Measurements from ENCODE around the gene ICE1.

ICE1 gene

DNA sequence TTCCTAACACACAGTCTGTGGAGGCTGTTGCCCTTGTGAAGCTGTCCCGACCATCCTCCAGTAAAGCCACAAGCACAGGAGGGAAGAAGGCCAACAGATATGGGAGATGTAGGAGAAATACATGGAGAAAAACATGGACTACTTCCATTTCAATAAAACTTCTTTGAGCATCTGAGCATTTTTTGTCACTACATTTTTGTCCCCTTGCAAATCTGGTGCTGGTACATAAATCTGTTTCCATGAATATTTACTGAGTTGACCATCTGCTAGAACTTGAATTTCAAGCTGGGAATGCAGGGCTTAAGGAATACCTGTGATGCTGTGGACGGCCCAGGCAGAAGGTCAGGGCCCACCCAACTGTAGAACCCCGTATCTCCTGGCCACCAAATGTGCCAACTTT, 43.9 kb upstream of the ICE1 start:
- POLR2A ChIA-PET (ENCODE audit: low non-redundant PET) = no interaction called here
- CTCF ChIA-PET = no interaction called here

DNA sequence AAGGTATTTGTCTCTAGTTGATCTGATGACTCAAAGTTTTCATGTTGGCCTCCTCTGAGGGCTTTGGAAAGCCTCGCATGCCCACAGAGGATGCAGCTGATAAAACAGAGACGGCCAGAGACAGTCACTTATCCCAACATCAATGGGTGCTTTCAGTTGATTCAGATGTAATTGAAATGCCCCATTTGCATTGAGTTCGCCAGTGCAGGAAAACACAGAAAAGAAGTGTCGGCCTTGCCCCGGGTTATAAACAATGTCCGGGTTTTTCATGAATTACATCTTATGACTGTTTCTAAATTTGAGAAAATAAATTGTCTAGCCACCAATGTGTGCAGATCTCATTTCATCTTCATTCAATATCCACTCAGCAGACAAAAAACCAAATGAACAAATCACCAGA, 42.2 kb upstream of the ICE1 start:
- TF ChIP-seq, protein P1, sequence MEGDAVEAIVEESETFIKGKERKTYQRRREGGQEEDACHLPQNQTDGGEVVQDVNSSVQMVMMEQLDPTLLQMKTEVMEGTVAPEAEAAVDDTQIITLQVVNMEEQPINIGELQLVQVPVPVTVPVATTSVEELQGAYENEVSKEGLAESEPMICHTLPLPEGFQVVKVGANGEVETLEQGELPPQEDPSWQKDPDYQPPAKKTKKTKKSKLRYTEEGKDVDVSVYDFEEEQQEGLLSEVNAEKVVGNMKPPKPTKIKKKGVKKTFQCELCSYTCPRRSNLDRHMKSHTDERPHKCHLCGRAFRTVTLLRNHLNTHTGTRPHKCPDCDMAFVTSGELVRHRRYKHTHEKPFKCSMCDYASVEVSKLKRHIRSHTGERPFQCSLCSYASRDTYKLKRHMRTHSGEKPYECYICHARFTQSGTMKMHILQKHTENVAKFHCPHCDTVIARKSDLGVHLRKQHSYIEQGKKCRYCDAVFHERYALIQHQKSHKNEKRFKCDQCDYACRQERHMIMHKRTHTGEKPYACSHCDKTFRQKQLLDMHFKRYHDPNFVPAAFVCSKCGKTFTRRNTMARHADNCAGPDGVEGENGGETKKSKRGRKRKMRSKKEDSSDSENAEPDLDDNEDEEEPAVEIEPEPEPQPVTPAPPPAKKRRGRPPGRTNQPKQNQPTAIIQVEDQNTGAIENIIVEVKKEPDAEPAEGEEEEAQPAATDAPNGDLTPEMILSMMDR (conservative IDR thresholded peaks at IDR 0.05; ENCODE audit: low read depth) = no peak
- H3K27ac ChIP-seq = no peak overlapping the region
- no peak for DNase-seq (ENCODE audit: low spot score)
- CTCF ChIA-PET = no interaction called here
- POLR2A ChIA-PET (ENCODE audit: low non-redundant PET) = no interaction called here

More for the DNA sequence above, 43.9 kb upstream of the ICE1 start:
- TF ChIP-seq, protein P1 (conservative IDR thresholded peaks at IDR 0.05; ENCODE audit: low read depth) = no peak
- no peak overlapping the region for H3K27ac ChIP-seq
- no peak for DNase-seq (ENCODE audit: low spot score)

DNA sequence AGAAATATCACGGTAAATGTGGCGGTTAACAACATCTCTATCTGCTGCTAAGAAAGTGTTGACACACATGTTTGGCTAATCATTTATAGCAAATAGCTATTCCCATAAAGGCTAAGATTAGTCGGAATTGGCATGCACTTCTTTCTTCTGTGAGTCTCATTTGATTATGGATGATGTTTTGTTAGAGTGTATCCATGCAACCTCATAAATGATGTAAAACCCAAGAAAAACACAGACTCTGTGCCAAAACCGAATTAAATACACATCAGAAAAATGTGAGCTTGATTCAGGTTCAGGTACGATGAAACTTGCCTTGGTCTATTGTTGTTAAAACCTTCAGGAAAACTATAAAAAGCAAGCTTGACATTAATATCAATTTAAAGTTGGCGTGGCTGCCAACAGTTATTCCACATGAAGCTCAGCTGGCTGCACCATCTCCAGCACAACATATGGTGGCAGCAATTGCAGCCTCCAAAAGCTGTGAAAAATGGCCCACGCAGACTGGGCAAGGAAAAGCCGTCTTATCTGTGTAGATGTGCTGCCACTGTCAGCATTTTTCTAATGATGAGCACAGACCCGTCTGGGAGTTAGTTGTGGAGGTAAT, 41.1 kb upstream of the ICE1 start:
- DNase-seq (ENCODE audit: low spot score) = no peak
- TF ChIP-seq, protein P1 (conservative IDR thresholded peaks at IDR 0.05; ENCODE audit: low read depth) = no peak
- POLR2A ChIA-PET (ENCODE audit: low non-redundant PET) = no interaction called here
- no peak overlapping the region for H3K27ac ChIP-seq
- CTCF ChIA-PET = no interaction called here

DNA sequence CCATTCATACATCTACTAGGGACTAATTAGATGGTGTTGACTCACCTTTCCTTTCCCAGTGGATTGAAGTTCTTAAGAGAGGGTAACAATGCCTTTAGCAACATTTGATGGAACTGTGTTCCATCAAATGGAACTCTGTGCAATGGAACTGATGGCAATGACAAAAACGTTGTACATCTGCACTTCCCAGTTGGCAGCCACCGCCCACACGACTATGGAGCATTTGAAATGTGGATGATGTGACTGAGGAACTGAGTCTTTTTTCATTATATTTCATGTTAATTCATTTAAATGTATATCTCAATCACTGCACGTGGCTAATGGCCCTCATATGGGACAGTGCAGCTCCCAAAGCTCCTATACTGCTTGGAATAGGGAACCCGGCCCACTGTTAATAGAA, 39.0 kb upstream of the ICE1 start:
- ChIA-PET POLR2A (ENCODE audit: low non-redundant PET) (no interaction called here), CTCF (no interaction called here)
- no peak overlapping the region for H3K27ac ChIP-seq
- DNase-seq (ENCODE audit: low spot score) = no peak
- TF ChIP-seq, protein P1 (conservative IDR thresholded peaks at IDR 0.05; ENCODE audit: low read depth) = no peak

DNA sequence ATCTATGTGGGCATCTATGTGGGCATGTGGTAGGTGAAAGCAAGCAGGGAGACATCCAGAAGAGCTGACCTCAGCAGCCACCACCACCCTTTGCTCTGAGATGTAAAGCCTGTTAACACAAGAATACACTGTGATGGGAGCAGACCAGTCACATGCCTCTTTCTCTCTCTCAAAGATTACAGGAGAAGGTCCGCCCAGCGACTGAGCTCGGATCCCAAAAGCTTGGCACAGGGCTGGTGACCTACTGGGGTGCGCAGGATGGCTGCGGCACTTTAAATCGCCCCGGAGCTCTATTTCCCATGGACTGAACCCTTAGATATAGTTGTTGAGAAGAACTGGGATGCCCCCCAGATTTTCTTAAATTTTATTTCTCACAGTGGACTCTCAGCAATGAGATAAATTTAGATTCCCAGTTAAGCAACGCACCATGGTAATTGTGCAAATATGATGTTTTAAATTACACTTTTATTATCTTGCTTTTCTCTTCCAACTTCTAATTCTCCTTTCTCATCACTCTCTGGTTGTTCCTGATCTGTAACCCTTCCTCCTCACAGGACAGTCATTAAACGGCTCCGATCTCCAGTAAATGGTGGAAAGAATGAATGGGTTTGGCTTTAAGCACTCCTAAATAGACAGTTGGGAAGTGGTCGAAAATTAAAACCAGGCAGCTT, 37.7 kb upstream of the ICE1 start:
- no peak for DNase-seq (ENCODE audit: low spot score)
- TF ChIP-seq, protein P1 (conservative IDR thresholded peaks at IDR 0.05; ENCODE audit: low read depth) = no peak
- POLR2A ChIA-PET (ENCODE audit: low non-redundant PET) = interaction anchor here (0.5 kb wide), 1 partner anchor 347 kb away, joined by 3 read pairs; no protein-coding TSS in a partner anchor
- H3K27ac ChIP-seq = no peak overlapping the region
- CTCF ChIA-PET = interaction anchor here (0.6 to 0.8 kb wide), 2 partner anchors 38 to 122 kb away, joined by 3 read pairs; no protein-coding TSS in a partner anchor

DNA sequence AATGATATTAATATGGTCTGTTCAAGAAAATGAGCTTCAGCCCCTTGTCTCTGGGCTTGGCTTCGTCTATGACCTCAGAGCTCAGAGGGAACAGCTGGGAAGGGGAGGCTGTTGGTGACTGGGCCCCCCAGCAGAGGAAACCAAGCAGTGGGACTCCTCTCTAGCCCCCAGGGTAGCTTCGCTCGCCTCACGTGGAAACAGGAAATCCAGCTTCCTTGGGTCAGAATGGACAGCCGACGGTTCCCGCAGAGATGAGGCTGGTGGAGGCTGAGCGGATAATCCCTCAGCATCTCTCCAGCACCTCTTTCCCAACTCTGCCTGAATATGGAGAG, 37.2 kb upstream of the ICE1 start:
- ChIA-PET POLR2A (ENCODE audit: low non-redundant PET) (no interaction called here), CTCF (interaction anchor here (0.8 kb wide), 1 partner anchor 123 kb away, joined by 3 read pairs; no protein-coding TSS in a partner anchor)
- H3K27ac ChIP-seq = no peak overlapping the region
- DNase-seq (ENCODE audit: low spot score) = no peak
- TF ChIP-seq, protein P1 (conservative IDR thresholded peaks at IDR 0.05; ENCODE audit: low read depth) = no peak
